ENCODE results near the gene CNN2. TPM values are rescaled to one million over a fixed set of nuclear protein-coding genes. Genes with fewer than 3 reads are reported as not detected.

Gene CNN2
- total and polyA plus RNA-seq, 4 donors = 53.2 to 185 (median 142) TPM

GRCh38 chr19:1013218-1013617 is 13.2 kb upstream of the CNN2 start:
- H3K36me3 ChIP-seq (ENCODE audit: control insufficient read depth in 1 of 2, insufficient read depth in 2 of 2, low read length in 1 of 2) = no peaks in the 10 kb centered on the region
- H3K9me3 ChIP-seq (ENCODE audit: control insufficient read depth, low read length) = no peaks in the 10 kb centered on the region
- H3K27ac ChIP-seq (ENCODE audit: low read depth in 1 of 2, low read length in 2 of 2) = no peak overlapping the region
- ATAC-seq (ENCODE audit: low FRiP score) (no peak), DNase-seq (no peak)
- no peaks in the 10 kb centered on the region for H3K27me3 ChIP-seq (ENCODE audit: control insufficient read depth in 1 of 2, insufficient read depth in 2 of 2, low read length in 1 of 2)
- H3K4me1 ChIP-seq (ENCODE audit: control insufficient read depth in 1 of 2, insufficient read depth in 2 of 2, low read length in 2 of 2) = no peaks in the 10 kb centered on the region
- no peak overlapping the region for H3K4me3 ChIP-seq (ENCODE audit: low read length in 2 of 2)
- intact Hi-C loops (cut with DNase I) = no loop called here
- 90% methylated on average over 10 of the region's 10 CpGs for WGBS, 2 donors

- no peaks in the 10 kb centered on the region for H3K27me3 ChIP-seq (ENCODE audit: control insufficient read depth in 1 of 2, insufficient read depth in 2 of 2, low read length in 1 of 2)
- no peaks in the 10 kb centered on the region for H3K36me3 ChIP-seq (ENCODE audit: control insufficient read depth in 1 of 2, insufficient read depth in 2 of 2, low read length in 1 of 2)
- H3K9me3 ChIP-seq (ENCODE audit: control insufficient read depth, low read length) = no peaks in the 10 kb centered on the region
- no peak overlapping the region for H3K27ac ChIP-seq (ENCODE audit: low read depth in 1 of 2, low read length in 2 of 2)
- whole genome bisulfite sequencing, 2 donors = 90 to 93% methylated on average over 47 to 49 of the region's 49 CpGs
- intact Hi-C loops (cut with DNase I) = no loop called here
- no peak for DNase-seq
- no peak overlapping the region for H3K4me3 ChIP-seq (ENCODE audit: low read length in 2 of 2)
- no peak for ATAC-seq (ENCODE audit: low FRiP score)
- H3K4me1 ChIP-seq (ENCODE audit: control insufficient read depth in 1 of 2, insufficient read depth in 2 of 2, low read length in 2 of 2) = no peaks in the 10 kb centered on the region
These were observed 12.0 kb upstream of the CNN2 start for GRCh38 chr19:1014161-1015060.

DNA sequence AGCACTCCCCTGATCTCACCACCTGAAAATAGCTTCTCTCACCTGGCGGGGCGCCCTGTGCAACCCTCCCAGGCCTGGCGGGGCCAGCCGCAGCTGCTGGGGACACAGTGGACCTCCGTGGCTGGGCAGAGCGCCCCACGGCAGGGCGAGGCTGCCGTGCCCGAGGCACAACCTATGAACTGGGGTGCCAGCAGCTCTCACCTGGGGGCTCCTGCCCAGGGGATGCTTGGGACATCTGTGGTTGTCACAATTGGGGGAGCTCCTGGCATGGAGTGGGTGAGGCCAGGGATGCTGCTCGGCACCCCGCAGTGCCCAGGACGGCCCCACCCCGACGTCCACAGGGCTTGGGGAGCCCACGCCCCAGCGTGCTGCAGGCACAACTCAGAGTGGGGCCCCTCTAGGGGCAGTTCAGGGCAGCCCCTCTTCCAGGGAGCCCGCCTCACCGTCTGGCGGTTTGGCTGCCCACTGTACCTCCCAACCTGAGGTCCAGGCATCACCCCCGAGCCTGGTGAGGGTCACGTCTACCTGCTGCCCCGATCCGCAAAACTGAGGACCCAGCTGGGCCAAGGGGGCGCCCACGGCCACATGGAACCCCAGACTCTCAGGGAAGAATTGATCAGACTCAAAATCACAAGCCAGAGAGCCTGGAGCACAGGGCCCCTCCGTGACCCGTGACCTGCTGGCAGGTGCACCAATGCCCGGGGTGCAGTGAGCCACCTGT is 11.2 kb upstream of the CNN2 start:
- no peak overlapping the region for H3K27ac ChIP-seq (ENCODE audit: low read depth in 1 of 2, low read length in 2 of 2)
- no peaks in the 10 kb centered on the region for H3K27me3 ChIP-seq (ENCODE audit: control insufficient read depth in 1 of 2, insufficient read depth in 2 of 2, low read length in 1 of 2)
- no peak for ATAC-seq (ENCODE audit: low FRiP score)
- DNase-seq = no peak
- 87 to 91% methylated on average over 28 to 29 of the region's 29 CpGs for WGBS, 2 donors
- no peaks in the 10 kb centered on the region for H3K9me3 ChIP-seq (ENCODE audit: control insufficient read depth, low read length)
- no peaks in the 10 kb centered on the region for H3K4me1 ChIP-seq (ENCODE audit: control insufficient read depth in 1 of 2, insufficient read depth in 2 of 2, low read length in 2 of 2)
- intact Hi-C loops (cut with DNase I) = no loop called here
- no peak overlapping the region for H3K4me3 ChIP-seq (ENCODE audit: low read length in 2 of 2)
- H3K36me3 ChIP-seq (ENCODE audit: control insufficient read depth in 1 of 2, insufficient read depth in 2 of 2, low read length in 1 of 2) = no peaks in the 10 kb centered on the region

GRCh38 chr19:1015782-1016646 is 10.4 kb upstream of the CNN2 start:
- no peaks in the 10 kb centered on the region for H3K27me3 ChIP-seq (ENCODE audit: control insufficient read depth in 1 of 2, insufficient read depth in 2 of 2, low read length in 1 of 2)
- H3K9me3 ChIP-seq (ENCODE audit: control insufficient read depth, low read length) = no peaks in the 10 kb centered on the region
- H3K27ac ChIP-seq (ENCODE audit: low read depth in 1 of 2, low read length in 2 of 2) = no peak overlapping the region
- DNase-seq = no peak
- H3K36me3 ChIP-seq (ENCODE audit: control insufficient read depth in 1 of 2, insufficient read depth in 2 of 2, low read length in 1 of 2) = no peaks in the 10 kb centered on the region
- ATAC-seq (ENCODE audit: low FRiP score) = no peak
- H3K4me1 ChIP-seq (ENCODE audit: control insufficient read depth in 1 of 2, insufficient read depth in 2 of 2, low read length in 2 of 2) = no peaks in the 10 kb centered on the region
- H3K4me3 ChIP-seq (ENCODE audit: low read length in 2 of 2) = no peak overlapping the region
- 46 to 52% methylated on average over 31 of the region's 31 CpGs for WGBS, 2 donors
- intact Hi-C loops (cut with DNase I) = no loop called here

- no peak overlapping the region for H3K4me3 ChIP-seq (ENCODE audit: low read length in 2 of 2)
- intact Hi-C loops (cut with DNase I) = no loop called here
These were observed 9.7 kb upstream of the CNN2 start for GRCh38 chr19:1016647-1017114.

GRCh38 chr19:1017115-1017905 is 9.1 kb upstream of the CNN2 start:
- H3K9me3 ChIP-seq (ENCODE audit: control insufficient read depth, low read length) = no peaks in the 10 kb centered on the region
- intact Hi-C loops (cut with DNase I) = no loop called here
- no peak for ATAC-seq (ENCODE audit: low FRiP score)
- 67 to 73% methylated on average over 23 to 24 of the region's 24 CpGs for WGBS, 2 donors
- H3K27me3 ChIP-seq (ENCODE audit: control insufficient read depth in 1 of 2, insufficient read depth in 2 of 2, low read length in 1 of 2) = no peaks in the 10 kb centered on the region
- no peak overlapping the region for H3K27ac ChIP-seq (ENCODE audit: low read depth in 1 of 2, low read length in 2 of 2)
- no peak for DNase-seq
- H3K4me1 ChIP-seq (ENCODE audit: control insufficient read depth in 1 of 2, insufficient read depth in 2 of 2, low read length in 2 of 2) = no peaks in the 10 kb centered on the region
- no peak overlapping the region for H3K4me3 ChIP-seq (ENCODE audit: low read length in 2 of 2)
- no peaks in the 10 kb centered on the region for H3K36me3 ChIP-seq (ENCODE audit: control insufficient read depth in 1 of 2, insufficient read depth in 2 of 2, low read length in 1 of 2)

More at GRCh38 chr19:1016647-1017114, 9.7 kb upstream of the CNN2 start:
- Histone ChIP-seq H3K27ac (ENCODE audit: low read depth in 1 of 2, low read length in 2 of 2) (no peak overlapping the region), H3K36me3 (ENCODE audit: control insufficient read depth in 1 of 2, insufficient read depth in 2 of 2, low read length in 1 of 2) (no peaks in the 10 kb centered on the region), H3K9me3 (ENCODE audit: control insufficient read depth, low read length) (no peaks in the 10 kb centered on the region), H3K4me1 (ENCODE audit: control insufficient read depth in 1 of 2, insufficient read depth in 2 of 2, low read length in 2 of 2) (no peaks in the 10 kb centered on the region), H3K27me3 (ENCODE audit: control insufficient read depth in 1 of 2, insufficient read depth in 2 of 2, low read length in 1 of 2) (no peaks in the 10 kb centered on the region)
- DNase-seq (no peak), ATAC-seq (ENCODE audit: low FRiP score) (no peak)
- WGBS, 2 donors = 39% methylated on average over 12 of the region's 12 CpGs

DNA sequence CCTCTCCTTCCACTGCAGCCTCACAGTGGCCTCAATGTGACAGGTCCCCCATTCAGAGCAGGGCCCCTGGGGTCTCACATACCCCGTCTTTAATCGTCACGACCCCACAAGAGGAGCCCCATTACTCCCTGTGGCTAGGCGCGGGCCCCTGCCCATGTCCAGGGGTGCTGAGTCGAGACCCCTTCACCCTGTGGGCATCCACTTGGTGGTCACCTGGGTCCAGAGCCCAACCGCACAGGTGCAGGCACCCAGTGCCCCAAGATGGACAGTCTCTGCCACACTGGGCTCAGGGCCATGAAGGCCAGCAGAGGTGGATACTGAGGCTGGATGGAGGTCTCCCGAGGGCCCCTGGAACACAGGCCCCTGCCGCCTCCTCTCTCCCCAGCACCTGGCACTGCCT is 8.5 kb upstream of the CNN2 start:
- intact Hi-C loops (cut with DNase I) = no loop called here
- WGBS, 2 donors = 85 to 88% methylated on average over 9 of the region's 9 CpGs
- Histone ChIP-seq H3K27me3 (ENCODE audit: control insufficient read depth in 1 of 2, insufficient read depth in 2 of 2, low read length in 1 of 2) (no peaks in the 10 kb centered on the region), H3K4me3 (ENCODE audit: low read length in 2 of 2) (no peak overlapping the region), H3K4me1 (ENCODE audit: control insufficient read depth in 1 of 2, insufficient read depth in 2 of 2, low read length in 2 of 2) (no peaks in the 10 kb centered on the region), H3K9me3 (ENCODE audit: control insufficient read depth, low read length) (no peaks in the 10 kb centered on the region), H3K27ac (ENCODE audit: low read depth in 1 of 2, low read length in 2 of 2) (no peak overlapping the region), H3K36me3 (ENCODE audit: control insufficient read depth in 1 of 2, insufficient read depth in 2 of 2, low read length in 1 of 2) (no peaks in the 10 kb centered on the region)
- ATAC-seq (ENCODE audit: low FRiP score) (no peak), DNase-seq (no peak)

DNA sequence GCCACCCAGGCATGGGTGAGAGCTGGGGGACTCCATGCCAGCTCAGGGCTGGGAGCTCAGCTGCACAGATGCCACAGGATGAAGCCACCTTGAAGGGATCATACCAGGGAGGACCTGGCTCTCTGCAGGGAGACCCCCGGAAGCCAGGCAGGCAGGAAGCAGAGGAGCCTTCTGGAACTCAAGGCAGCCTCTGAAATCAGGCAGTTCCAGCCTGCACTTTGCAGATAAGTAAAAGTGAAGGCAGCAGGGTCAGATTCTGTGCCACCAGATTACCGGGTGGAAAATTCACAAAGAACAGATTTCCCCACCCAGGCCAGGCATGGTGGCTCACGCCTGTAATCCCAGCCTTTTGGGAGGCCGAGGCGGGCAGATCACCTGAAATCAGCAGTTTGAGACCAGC is 8.0 kb upstream of the CNN2 start:
- 78 to 83% methylated on average over 5 of the region's 5 CpGs for WGBS, 2 donors
- Histone ChIP-seq H3K27me3 (ENCODE audit: control insufficient read depth in 1 of 2, insufficient read depth in 2 of 2, low read length in 1 of 2) (no peaks in the 10 kb centered on the region), H3K4me1 (ENCODE audit: control insufficient read depth in 1 of 2, insufficient read depth in 2 of 2, low read length in 2 of 2) (no peaks in the 10 kb centered on the region), H3K36me3 (ENCODE audit: control insufficient read depth in 1 of 2, insufficient read depth in 2 of 2, low read length in 1 of 2) (no peaks in the 10 kb centered on the region), H3K9me3 (ENCODE audit: control insufficient read depth, low read length) (no peaks in the 10 kb centered on the region), H3K4me3 (ENCODE audit: low read length in 2 of 2) (no peak overlapping the region), H3K27ac (ENCODE audit: low read depth in 1 of 2, low read length in 2 of 2) (no peak overlapping the region)
- DNase-seq = no peak
- intact Hi-C loops (cut with DNase I) = no loop called here
- ATAC-seq (ENCODE audit: low FRiP score) = no peak
